Keratinocyte (primary cell): ENCODE measurements around the gene SEL1L3. TPM values are rescaled to one million over a fixed set of nuclear protein-coding genes. Genes with fewer than 3 reads are reported as not detected.

ENCODE experiments used
- DNase-seq: peaks from one replicate; pipeline ENCODE4 v3.0.0-alpha.2; 2011; ENCODE audit warnings: low read depth, missing footprints, low spot score
- FAIRE-seq: peaks from 2 replicates; lab custom pipeline; 2011; peaks lifted over from hg19 to GRCh38; lab: Jason Lieb, UNC
- H2AFZ ChIP-seq: 2 replicates; pipeline ENCODE4 v1.6.0; 2012; ENCODE audit warnings: low read length, control low read depth, inconsistent platforms; ENCODE audit not compliant: control insufficient read depth
- H3K27ac ChIP-seq: 2 replicates; pipeline ENCODE4 v1.5.1; 2011; ENCODE audit warnings: low read length; ENCODE audit not compliant: control insufficient read depth, insufficient read depth
- H3K27me3 ChIP-seq: 3 replicates; pipeline ENCODE4 v1.6.0; 2011; ENCODE audit warnings: low read length; ENCODE audit not compliant: control insufficient read depth, insufficient read depth; ENCODE audit errors: extremely low read depth
- H3K36me3 ChIP-seq, 2 experiments: 2 replicates in 1 of 2; 3 replicates in 1 of 2; pipeline ENCODE4 v1.5.1; 2011; ENCODE audit warnings: low read length in 2 of 2, mild to moderate bottlenecking in 1 of 2; ENCODE audit not compliant: control insufficient read depth in 2 of 2, insufficient read depth in 2 of 2; ENCODE audit errors: extremely low read depth in 1 of 2
- H3K4me1 ChIP-seq: 3 replicates; pipeline ENCODE4 v1.5.1; 2011; ENCODE audit warnings: low read length; ENCODE audit not compliant: control insufficient read depth, insufficient read depth; ENCODE audit errors: extremely low read depth
- H3K4me2 ChIP-seq: 3 replicates; pipeline ENCODE4 v1.6.0; 2011; ENCODE audit warnings: low read depth, low read length; ENCODE audit not compliant: control insufficient read depth, insufficient read depth; ENCODE audit errors: extremely low read depth
- H3K4me3 ChIP-seq, 3 experiments: fragments of 200-600 bp in 1 of 3; sonication (generic) in 1 of 3; 2 replicates in 2 of 3; 3 replicates in 1 of 3; pipeline ENCODE4 v1.5.1; 2011 to 2016; ENCODE audit warnings: low read length in 3 of 3, mild to moderate bottlenecking in 3 of 3, control low read depth in 2 of 3, inconsistent platforms in 1 of 3, low read depth in 1 of 3, mixed read lengths in 1 of 3, mixed run types in 1 of 3, moderate library complexity in 1 of 3; ENCODE audit not compliant: control insufficient read depth in 2 of 3, insufficient read depth in 2 of 3; ENCODE audit errors: extremely low read depth in 1 of 3
- H3K79me2 ChIP-seq: 2 replicates; pipeline ENCODE4 v1.6.0; 2012; ENCODE audit warnings: low read length; ENCODE audit not compliant: control insufficient read depth, insufficient read depth
- H3K9ac ChIP-seq: 3 replicates; pipeline ENCODE4 v1.6.0; 2011; ENCODE audit warnings: low read length; ENCODE audit not compliant: control insufficient read depth, insufficient read depth; ENCODE audit errors: extremely low read depth
- H3K9me1 ChIP-seq: 3 replicates; pipeline ENCODE4 v1.6.0; 2011; ENCODE audit warnings: low read length; ENCODE audit not compliant: control insufficient read depth, insufficient read depth; ENCODE audit errors: extremely low read depth
- H3K9me3 ChIP-seq: 2 replicates; pipeline ENCODE4 v1.5.1; 2012; ENCODE audit warnings: low read depth, low read length; ENCODE audit not compliant: control insufficient read depth
- H4K20me1 ChIP-seq: 3 replicates; pipeline ENCODE4 v1.6.0; 2011; ENCODE audit warnings: low read length; ENCODE audit not compliant: control insufficient read depth, insufficient read depth; ENCODE audit errors: extremely low read depth
- EZH2 ChIP-seq: IDR thresholded peaks from one replicate; pipeline ENCODE4 v1.6.1; 2012; ENCODE audit warnings: inconsistent platforms, mild to moderate bottlenecking, low read length, moderate library complexity
- dilution Hi-C: fragments of 300-500 bp; cut with MboI; formaldehyde crosslinking; loops from one replicate; pipeline ENCODE4 v1.7.0; 2020; ENCODE audit warnings: low sequenced_read_pairs; ENCODE audit not compliant: extremely low pct_ligation_motif_present
- polyA plus RNA-seq, 5 experiments: library from polyadenylated mRNA; depleted of rRNA in 3 of 5; stranded (reverse) in 3 of 5; stranded (forward) in 1 of 5; unstranded in 1 of 5; fragments of >200 nt; gene quantifications; 1 replicate in 1 of 5; 2 replicates in 3 of 5; 3 replicates in 1 of 5; pipeline versions ENCODE4 v1.2.1 to v1.2.3, GENCODE V29; 2011 to 2012; ENCODE audit warnings: missing spikeins in 2 of 5, low read depth in 1 of 5, low replicate concordance in 1 of 5
- TF ChIP-seq, protein P1 (sequence below), 3 experiments: IDR thresholded peaks in 1 of 3; conservative IDR thresholded peaks in 1 of 3; optimal IDR thresholded peaks in 1 of 3; 2 replicates in 2 of 3; 3 replicates in 1 of 3; pipeline versions ENCODE3 to v1.5.1; 2011; ENCODE audit warnings: low read length in 3 of 3, mild to moderate bottlenecking in 3 of 3, moderate library complexity in 2 of 3, control low read depth in 1 of 3, inconsistent platforms in 1 of 3; ENCODE audit not compliant: insufficient read depth in 2 of 3; ENCODE audit errors: extremely low read depth in 1 of 3

SEL1L3 gene
- polyA plus RNA-seq, 1 donor (not counting 4 experiments of a cell fraction or from before 2014, with no cell fraction given) = 67.9 TPM

DNA sequence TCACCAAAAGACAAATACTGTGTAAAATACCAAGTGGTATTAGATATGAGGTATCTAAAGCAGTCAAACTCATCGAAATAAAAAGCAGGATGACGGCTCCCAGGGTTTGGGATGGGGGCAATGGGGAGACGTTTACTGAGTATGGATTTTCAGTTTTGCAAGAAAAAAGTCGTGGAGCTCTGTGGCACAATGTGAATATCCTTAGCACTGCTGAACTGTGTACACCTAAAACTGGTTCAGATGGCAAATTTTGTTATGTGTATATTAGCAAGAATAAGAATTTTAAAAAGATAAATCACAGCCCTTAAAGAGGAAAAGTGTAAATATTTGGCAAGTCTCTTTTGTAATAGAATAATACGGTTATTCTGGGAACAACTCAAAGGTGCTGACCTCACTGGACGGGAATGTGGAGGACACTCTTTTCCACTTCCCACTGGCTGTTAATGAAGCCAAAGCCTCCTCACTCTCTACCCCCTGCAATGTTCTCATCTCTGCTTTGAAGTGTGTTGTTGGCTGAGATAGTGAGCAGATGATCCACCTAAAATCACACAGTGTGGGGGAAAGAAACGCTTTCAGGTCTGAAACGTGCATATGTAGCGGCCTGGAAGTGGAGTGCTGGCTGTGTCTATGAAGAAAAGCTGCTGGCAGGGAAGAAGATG is 49.2 kb downstream of the SEL1L3 start:
- Histone ChIP-seq H3K27me3 (no peaks in the 10 kb centered on the region), H3K4me1 (peaks cover 51% of the 10 kb centered on the region), H2AFZ (no peak overlapping the region), H3K9me1 (no peaks in the 10 kb centered on the region), H3K9me3 (no peaks in the 10 kb centered on the region), H3K4me2 (peak overlapping the region; percentile 73), H3K36me3 (peaks cover 0 to 7% of the 10 kb centered on the region in 2 experiments), H3K9ac (peak overlapping the region; percentile 56), H3K79me2 (no peaks in the 10 kb centered on the region), H4K20me1 (no peaks in the 10 kb centered on the region), H3K4me3 (peak overlapping the region in 1 of 3 experiments; percentile 18), H3K27ac (peak overlapping the region; percentile 70)
- DNase-seq (no peak), FAIRE-seq (peak; percentile 36)
- dilution Hi-C loops = no loop called here
- TF ChIP-seq EZH2 = no peak
- TF ChIP-seq, protein P1, sequence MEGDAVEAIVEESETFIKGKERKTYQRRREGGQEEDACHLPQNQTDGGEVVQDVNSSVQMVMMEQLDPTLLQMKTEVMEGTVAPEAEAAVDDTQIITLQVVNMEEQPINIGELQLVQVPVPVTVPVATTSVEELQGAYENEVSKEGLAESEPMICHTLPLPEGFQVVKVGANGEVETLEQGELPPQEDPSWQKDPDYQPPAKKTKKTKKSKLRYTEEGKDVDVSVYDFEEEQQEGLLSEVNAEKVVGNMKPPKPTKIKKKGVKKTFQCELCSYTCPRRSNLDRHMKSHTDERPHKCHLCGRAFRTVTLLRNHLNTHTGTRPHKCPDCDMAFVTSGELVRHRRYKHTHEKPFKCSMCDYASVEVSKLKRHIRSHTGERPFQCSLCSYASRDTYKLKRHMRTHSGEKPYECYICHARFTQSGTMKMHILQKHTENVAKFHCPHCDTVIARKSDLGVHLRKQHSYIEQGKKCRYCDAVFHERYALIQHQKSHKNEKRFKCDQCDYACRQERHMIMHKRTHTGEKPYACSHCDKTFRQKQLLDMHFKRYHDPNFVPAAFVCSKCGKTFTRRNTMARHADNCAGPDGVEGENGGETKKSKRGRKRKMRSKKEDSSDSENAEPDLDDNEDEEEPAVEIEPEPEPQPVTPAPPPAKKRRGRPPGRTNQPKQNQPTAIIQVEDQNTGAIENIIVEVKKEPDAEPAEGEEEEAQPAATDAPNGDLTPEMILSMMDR (optimal IDR thresholded peaks at IDR 0.05 in 1 of 3, IDR thresholded peaks at IDR 0.05 in 1 of 3, conservative IDR thresholded peaks at IDR 0.05 in 1 of 3; ENCODE audit: extremely low read depth in 1 of 3, insufficient read depth in 2 of 3, low read length in 3 of 3) = no peak

DNA sequence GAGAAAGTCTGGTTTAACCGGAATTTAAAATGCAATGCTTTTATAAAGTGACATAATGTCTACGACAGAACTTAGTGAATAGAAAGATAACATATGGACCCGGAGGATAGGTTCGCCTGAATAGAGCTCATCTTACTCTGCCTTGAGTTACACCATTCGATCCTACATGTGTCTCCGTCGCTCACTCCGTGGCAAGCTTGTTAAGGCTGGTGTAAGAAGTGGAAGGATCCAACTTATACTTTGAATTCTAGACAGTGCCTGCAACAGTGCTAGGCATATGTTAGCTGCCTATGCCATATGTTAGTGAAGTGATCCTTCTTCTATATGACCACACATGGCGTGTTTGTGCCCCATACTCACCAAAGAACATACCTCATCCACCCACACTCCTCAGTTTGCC is 50.9 kb downstream of the SEL1L3 start:
- peaks cover 34% of the 10 kb centered on the region for H3K4me1 ChIP-seq
- H4K20me1 ChIP-seq = no peaks in the 10 kb centered on the region
- H3K79me2 ChIP-seq = no peaks in the 10 kb centered on the region
- no peak overlapping the region for H3K4me3 ChIP-seq
- no peak overlapping the region for H3K9ac ChIP-seq
- no peaks in the 10 kb centered on the region for H3K9me1 ChIP-seq
- DNase-seq = no peak
- dilution Hi-C loops = no loop called here
- H3K27ac ChIP-seq = no peak overlapping the region
- no peaks in the 10 kb centered on the region for H3K9me3 ChIP-seq
- H3K4me2 ChIP-seq = no peak overlapping the region
- H2AFZ ChIP-seq = no peak overlapping the region
- no peak for FAIRE-seq
- TF ChIP-seq EZH2 = no peak
- TF ChIP-seq, protein P1 (optimal IDR thresholded peaks at IDR 0.05 in 1 of 3, IDR thresholded peaks at IDR 0.05 in 1 of 3, conservative IDR thresholded peaks at IDR 0.05 in 1 of 3; ENCODE audit: extremely low read depth in 1 of 3, insufficient read depth in 2 of 3, low read length in 3 of 3) = no peak
- H3K27me3 ChIP-seq = no peaks in the 10 kb centered on the region
- peaks cover 0 to 6% of the 10 kb centered on the region in 2 experiments for H3K36me3 ChIP-seq
